ENCODE results near the gene ANO8.

The ANO8 gene

DNA sequence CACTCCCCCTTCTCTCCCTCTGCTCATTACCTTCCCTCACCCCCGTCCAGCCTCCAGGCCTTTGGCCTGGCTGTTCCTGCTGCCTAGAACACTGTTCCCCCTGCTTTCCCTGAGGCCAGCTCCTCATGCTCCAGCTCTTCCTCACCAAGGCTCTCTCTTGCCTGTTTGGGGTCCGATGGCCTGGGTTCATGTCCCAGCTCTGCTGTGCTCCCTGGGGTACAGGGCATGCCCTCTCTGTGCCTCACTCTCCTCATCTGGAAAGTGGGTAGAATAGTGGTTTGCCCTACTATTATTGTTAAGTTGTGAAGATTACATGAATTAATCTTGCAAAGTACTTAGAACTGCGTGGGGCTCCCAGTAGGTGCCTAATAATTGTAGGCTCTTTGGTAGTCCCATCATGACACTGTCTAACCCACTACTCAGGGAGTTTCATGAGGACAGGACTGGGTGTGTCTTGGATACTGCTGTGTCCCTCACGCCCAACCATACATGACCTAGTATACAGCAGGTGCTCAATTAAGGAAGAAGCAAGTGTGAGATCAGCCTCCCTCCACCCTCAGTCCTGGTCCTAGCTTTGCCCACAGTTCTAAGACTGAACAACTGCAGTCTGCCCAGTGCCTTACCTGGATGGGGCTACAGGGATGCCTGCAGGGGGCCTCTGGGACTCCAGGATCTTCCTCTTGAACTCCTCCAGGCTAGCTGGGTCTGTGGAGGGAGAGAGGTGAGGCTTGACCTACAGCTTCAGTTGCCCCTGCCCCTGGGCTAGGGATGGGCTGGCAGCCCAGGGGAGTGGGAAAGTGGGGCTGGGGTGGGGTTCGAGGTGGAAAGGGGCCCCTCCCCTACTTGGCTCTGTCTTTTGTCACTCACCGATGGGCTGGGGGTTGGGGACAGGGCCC, 25.5 kb upstream of the ANO8 start:
- no peaks in the 10 kb centered on the region for H3K79me2 ChIP-seq (ENCODE audit: control insufficient read depth, insufficient read depth, low read length, unreplicated experiment)
- H3K27ac ChIP-seq (ENCODE audit: low read depth, low read length): no peak overlapping the region
- H3K4me1 ChIP-seq (ENCODE audit: control insufficient read depth, insufficient read depth, low read length, unreplicated experiment): no peaks in the 10 kb centered on the region
- no peak overlapping the region for H2AFZ ChIP-seq (ENCODE audit: low read length, unreplicated experiment)
- H3K36me3 ChIP-seq (ENCODE audit: insufficient read depth, low read length): no peaks in the 10 kb centered on the region
- no peaks in the 10 kb centered on the region for H3K27me3 ChIP-seq (ENCODE audit: insufficient read depth, low read length)
- H3K4me3 ChIP-seq (ENCODE audit: low read depth, low read length): no peak overlapping the region

- H3K4me3 ChIP-seq (ENCODE audit: low read depth, low read length): no peak overlapping the region
- H3K79me2 ChIP-seq (ENCODE audit: control insufficient read depth, insufficient read depth, low read length, unreplicated experiment): no peaks in the 10 kb centered on the region
- H3K36me3 ChIP-seq (ENCODE audit: insufficient read depth, low read length): no peaks in the 10 kb centered on the region
- H3K27me3 ChIP-seq (ENCODE audit: insufficient read depth, low read length): no peaks in the 10 kb centered on the region
- no peak overlapping the region for H2AFZ ChIP-seq (ENCODE audit: low read length, unreplicated experiment)
- H3K4me1 ChIP-seq (ENCODE audit: control insufficient read depth, insufficient read depth, low read length, unreplicated experiment): no peaks in the 10 kb centered on the region
- H3K27ac ChIP-seq (ENCODE audit: low read depth, low read length): peak overlapping the region; percentile 34; the same call in 1 of the 2 replicates
Measured at GRCh38 chr19:17358395-17358794, 23.7 kb upstream of the ANO8 start.

DNA sequence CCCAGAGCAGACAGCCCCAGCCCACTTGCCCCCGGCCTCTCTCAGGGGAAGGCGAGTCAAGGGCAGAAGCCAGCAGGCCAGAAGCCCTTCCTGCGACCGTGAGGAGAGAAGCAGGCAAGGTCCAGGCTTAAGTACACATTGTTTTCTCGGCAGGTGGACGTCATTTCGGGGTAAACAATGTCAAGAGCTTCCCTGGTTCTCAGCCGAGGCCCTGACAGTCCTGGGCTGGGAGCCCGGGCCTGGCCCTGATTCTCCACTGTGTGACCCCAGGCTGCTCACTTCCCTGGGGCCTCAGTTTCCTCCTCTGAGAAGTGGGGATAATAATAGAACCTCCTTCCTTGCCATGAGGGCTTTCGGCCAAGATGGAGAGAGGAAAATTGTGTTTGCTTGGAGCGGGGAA, 23.1 kb upstream of the ANO8 start:
- H2AFZ ChIP-seq (ENCODE audit: low read length, unreplicated experiment): no peak overlapping the region
- no peaks in the 10 kb centered on the region for H3K27me3 ChIP-seq (ENCODE audit: insufficient read depth, low read length)
- no peaks in the 10 kb centered on the region for H3K36me3 ChIP-seq (ENCODE audit: insufficient read depth, low read length)
- no peak overlapping the region for H3K4me3 ChIP-seq (ENCODE audit: low read depth, low read length)
- no peaks in the 10 kb centered on the region for H3K79me2 ChIP-seq (ENCODE audit: control insufficient read depth, insufficient read depth, low read length, unreplicated experiment)
- no peaks in the 10 kb centered on the region for H3K4me1 ChIP-seq (ENCODE audit: control insufficient read depth, insufficient read depth, low read length, unreplicated experiment)
- H3K27ac ChIP-seq (ENCODE audit: low read depth, low read length): peak overlapping the region; percentile 34; the same call in 1 of the 2 replicates

DNA sequence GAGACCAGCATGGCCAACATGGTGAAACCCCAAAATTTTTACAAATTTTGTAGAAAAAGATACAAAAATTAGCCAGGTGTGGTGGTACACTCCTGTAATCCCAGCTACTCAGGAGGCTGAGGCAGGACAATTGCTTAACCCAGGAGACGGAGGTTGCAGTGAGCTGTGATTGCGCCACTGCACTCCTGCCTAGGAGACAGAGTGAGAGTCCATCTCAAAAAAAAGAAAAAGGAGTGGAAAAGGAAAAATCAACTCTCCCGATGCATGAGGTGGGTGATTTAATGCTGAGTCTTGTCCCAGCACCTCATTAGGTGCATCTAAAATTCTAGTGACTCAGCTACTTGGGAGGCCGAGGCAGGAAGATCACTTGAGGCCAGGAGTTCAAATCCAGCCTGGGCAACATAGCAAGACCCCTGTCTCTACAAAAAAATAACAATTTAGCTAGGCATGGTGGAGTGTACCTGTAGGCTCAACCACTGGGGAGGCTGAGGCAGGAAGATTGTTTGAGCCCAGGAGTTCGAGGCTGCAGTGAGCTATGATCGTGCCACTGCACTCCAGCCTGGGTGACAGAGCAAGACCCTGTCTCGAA, 22.5 kb upstream of the ANO8 start:
- Histone ChIP-seq H3K27me3 (ENCODE audit: insufficient read depth, low read length) (no peaks in the 10 kb centered on the region), H3K36me3 (ENCODE audit: insufficient read depth, low read length) (no peaks in the 10 kb centered on the region), H3K4me1 (ENCODE audit: control insufficient read depth, insufficient read depth, low read length, unreplicated experiment) (no peaks in the 10 kb centered on the region), H3K4me3 (ENCODE audit: low read depth, low read length) (no peak overlapping the region), H3K79me2 (ENCODE audit: control insufficient read depth, insufficient read depth, low read length, unreplicated experiment) (no peaks in the 10 kb centered on the region), H3K27ac (ENCODE audit: low read depth, low read length) (no peak overlapping the region), H2AFZ (ENCODE audit: low read length, unreplicated experiment) (no peak overlapping the region)

GRCh38 chr19:17353386-17353785, 18.7 kb upstream of the ANO8 start:
- Histone ChIP-seq H3K36me3 (ENCODE audit: insufficient read depth, low read length) (no peaks in the 10 kb centered on the region), H2AFZ (ENCODE audit: low read length, unreplicated experiment) (no peak overlapping the region), H3K27ac (ENCODE audit: low read depth, low read length) (no peak overlapping the region), H3K4me1 (ENCODE audit: control insufficient read depth, insufficient read depth, low read length, unreplicated experiment) (peaks cover 4% of the 10 kb centered on the region), H3K27me3 (ENCODE audit: insufficient read depth, low read length) (no peaks in the 10 kb centered on the region), H3K4me3 (ENCODE audit: low read depth, low read length) (no peak overlapping the region), H3K79me2 (ENCODE audit: control insufficient read depth, insufficient read depth, low read length, unreplicated experiment) (no peaks in the 10 kb centered on the region)

- Histone ChIP-seq H3K27ac (ENCODE audit: low read depth, low read length) (no peak overlapping the region), H3K27me3 (ENCODE audit: insufficient read depth, low read length) (no peaks in the 10 kb centered on the region), H3K4me1 (ENCODE audit: control insufficient read depth, insufficient read depth, low read length, unreplicated experiment) (peaks cover 4% of the 10 kb centered on the region), H3K36me3 (ENCODE audit: insufficient read depth, low read length) (no peaks in the 10 kb centered on the region), H2AFZ (ENCODE audit: low read length, unreplicated experiment) (no peak overlapping the region), H3K79me2 (ENCODE audit: control insufficient read depth, insufficient read depth, low read length, unreplicated experiment) (no peaks in the 10 kb centered on the region), H3K4me3 (ENCODE audit: low read depth, low read length) (no peak overlapping the region)
Measured at GRCh38 chr19:17352608-17353280, 18.1 kb upstream of the ANO8 start.

DNA sequence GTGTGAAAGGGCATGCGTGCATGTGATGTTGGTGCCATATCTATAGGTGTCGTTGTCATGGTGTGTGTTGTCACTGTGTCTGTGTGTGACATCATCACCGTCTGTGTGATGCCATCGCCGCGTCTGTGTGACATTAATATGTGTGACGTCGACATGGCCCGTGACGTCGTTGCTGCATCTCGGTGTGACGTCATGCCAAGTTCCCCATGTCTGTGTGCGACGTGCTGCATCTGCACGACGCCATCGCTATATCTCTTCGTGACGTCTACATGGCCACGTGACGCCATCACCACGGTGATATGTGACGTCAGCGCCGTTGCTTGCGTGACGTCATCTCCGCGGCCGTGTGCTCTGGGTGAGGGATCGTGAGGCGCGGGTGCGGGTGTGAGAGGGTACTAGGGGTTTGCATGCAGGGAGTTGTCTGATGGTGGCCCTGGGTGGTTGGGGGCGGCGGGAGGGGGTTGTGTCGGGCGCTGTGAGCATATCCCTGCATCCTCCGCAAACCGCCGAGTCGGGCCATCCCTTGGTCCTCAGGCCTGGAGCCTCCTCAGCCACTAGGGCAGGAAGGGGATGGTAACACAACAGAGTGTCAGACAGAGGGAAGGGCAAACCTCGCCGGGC, 17.3 kb upstream of the ANO8 start:
- no peak overlapping the region for H2AFZ ChIP-seq (ENCODE audit: low read length, unreplicated experiment)
- H3K79me2 ChIP-seq (ENCODE audit: control insufficient read depth, insufficient read depth, low read length, unreplicated experiment): no peaks in the 10 kb centered on the region
- H3K27ac ChIP-seq (ENCODE audit: low read depth, low read length): no peak overlapping the region
- no peaks in the 10 kb centered on the region for H3K27me3 ChIP-seq (ENCODE audit: insufficient read depth, low read length)
- H3K4me1 ChIP-seq (ENCODE audit: control insufficient read depth, insufficient read depth, low read length, unreplicated experiment): peaks cover 11% of the 10 kb centered on the region
- H3K36me3 ChIP-seq (ENCODE audit: insufficient read depth, low read length): no peaks in the 10 kb centered on the region
- H3K4me3 ChIP-seq (ENCODE audit: low read depth, low read length): no peak overlapping the region

- peaks cover 12% of the 10 kb centered on the region for H3K4me1 ChIP-seq (ENCODE audit: control insufficient read depth, insufficient read depth, low read length, unreplicated experiment)
- no peaks in the 10 kb centered on the region for H3K27me3 ChIP-seq (ENCODE audit: insufficient read depth, low read length)
- no peaks in the 10 kb centered on the region for H3K36me3 ChIP-seq (ENCODE audit: insufficient read depth, low read length)
- H3K79me2 ChIP-seq (ENCODE audit: control insufficient read depth, insufficient read depth, low read length, unreplicated experiment): no peaks in the 10 kb centered on the region
- no peak overlapping the region for H2AFZ ChIP-seq (ENCODE audit: low read length, unreplicated experiment)
- H3K4me3 ChIP-seq (ENCODE audit: low read depth, low read length): peak overlapping the region; percentile 58
- H3K27ac ChIP-seq (ENCODE audit: low read depth, low read length): peak overlapping the region; percentile 47; the same call in 1 of the 2 replicates
Measured at GRCh38 chr19:17348700-17349099, 14.0 kb upstream of the ANO8 start.

- Histone ChIP-seq H3K79me2 (ENCODE audit: control insufficient read depth, insufficient read depth, low read length, unreplicated experiment) (no peaks in the 10 kb centered on the region), H3K27ac (ENCODE audit: low read depth, low read length) (peak overlapping the region; percentile 36; the same call in 1 of the 2 replicates), H2AFZ (ENCODE audit: low read length, unreplicated experiment) (no peak overlapping the region), H3K4me1 (ENCODE audit: control insufficient read depth, insufficient read depth, low read length, unreplicated experiment) (peaks cover 12% of the 10 kb centered on the region), H3K4me3 (ENCODE audit: low read depth, low read length) (no peak overlapping the region), H3K36me3 (ENCODE audit: insufficient read depth, low read length) (no peaks in the 10 kb centered on the region), H3K27me3 (ENCODE audit: insufficient read depth, low read length) (no peaks in the 10 kb centered on the region)
Measured at GRCh38 chr19:17347877-17348276, 13.2 kb upstream of the ANO8 start.

DNA sequence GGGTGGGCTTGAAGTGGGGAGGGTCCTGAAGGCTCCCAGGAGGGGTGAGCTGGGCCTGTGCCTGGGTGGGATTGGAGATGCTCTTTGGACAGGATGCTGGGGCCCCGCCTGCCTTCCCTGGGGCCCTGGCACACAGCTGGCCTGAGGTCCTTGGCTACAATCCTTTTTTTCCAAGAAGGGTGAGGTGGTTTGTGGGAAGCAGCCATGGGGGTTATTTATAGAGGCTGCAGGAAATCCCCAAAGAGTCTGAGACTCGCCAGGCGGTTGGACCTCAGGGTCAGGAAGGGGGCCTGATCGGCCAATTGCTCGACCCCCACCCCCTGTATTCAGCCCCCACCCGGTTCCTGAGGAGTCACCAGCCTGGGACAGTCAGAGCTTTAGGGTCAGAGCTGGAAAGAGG, 12.7 kb upstream of the ANO8 start:
- Histone ChIP-seq H3K4me3 (ENCODE audit: low read depth, low read length) (no peak overlapping the region), H3K27ac (ENCODE audit: low read depth, low read length) (peak overlapping the region; percentile 36; the same call in 1 of the 2 replicates), H3K27me3 (ENCODE audit: insufficient read depth, low read length) (no peaks in the 10 kb centered on the region), H3K36me3 (ENCODE audit: insufficient read depth, low read length) (no peaks in the 10 kb centered on the region), H3K4me1 (ENCODE audit: control insufficient read depth, insufficient read depth, low read length, unreplicated experiment) (peaks cover 12% of the 10 kb centered on the region), H3K79me2 (ENCODE audit: control insufficient read depth, insufficient read depth, low read length, unreplicated experiment) (no peaks in the 10 kb centered on the region), H2AFZ (ENCODE audit: low read length, unreplicated experiment) (no peak overlapping the region)
